HG03457 (cell line): ENCODE results near the gene H2BW2.
"Not testable (repeated sequence)": the region's sequence is repeated elsewhere in the genome, so short reads cannot be mapped to it uniquely, and the experiment has no call there.

Source experiments
- ATAC-seq: cut with Tn5 transposase; IDR thresholded peaks from one replicate; pipeline ENCODE4 v1.9.1; 2021; ENCODE audit warnings: moderate number of reproducible peaks; ENCODE audit not compliant: unreplicated experiment

H2BW2 gene

GRCh38 chrX:104039689-104040505 is at the start of gene H2BW2:
Gene H2BW2 (plus strand): TSS chrX:104039956. CDS start chrX:104039995, 39 bp downstream.
- no peak for ATAC-seq

- ATAC-seq, result peak; percentile 79
These were observed 40.5 kb upstream of the H2BW2 start for GRCh38 chrX:103999234-103999633.

- no peak for ATAC-seq
These were observed 30.9 kb upstream of the H2BW2 start for GRCh38 chrX:104008831-104009230.

GRCh38 chrX:104013158-104013557 is 26.6 kb upstream of the H2BW2 start:
- no peak for ATAC-seq

GRCh38 chrX:104013606-104014005 is 26.1 kb upstream of the H2BW2 start, which contains the start of gene H2BW1:
Gene H2BW1 (minus strand): TSS chrX:104013708. CDS start chrX:104013576, 132 bp downstream.
- ATAC-seq, result no peak

- not testable (repeated sequence) for ATAC-seq
These were observed 24.2 kb upstream of the H2BW2 start for GRCh38 chrX:104015576-104015975.

GRCh38 chrX:104018126-104018525 is 21.6 kb upstream of the H2BW2 start:
- no peak for ATAC-seq

GRCh38 chrX:104041003-104041402 is 1.2 kb downstream of the H2BW2 start:
- ATAC-seq, result no peak

GRCh38 chrX:104045642-104046041 is 5.9 kb downstream of the H2BW2 start:
- no peak for ATAC-seq

- no peak for ATAC-seq
These were observed 7.4 kb downstream of the H2BW2 start for GRCh38 chrX:104047171-104047570.

GRCh38 chrX:104054956-104055355 is 15.2 kb downstream of the H2BW2 start:
- not testable (repeated sequence) for ATAC-seq

- not testable (repeated sequence) for ATAC-seq
These were observed 22.9 kb downstream of the H2BW2 start for GRCh38 chrX:104062636-104063035.

GRCh38 chrX:104075778-104076445 is 36.2 kb downstream of the H2BW2 start, which contains the start of gene TMSB15C:
Gene TMSB15C (minus strand): TSS chrX:104076236.
- peak; percentile 96 for ATAC-seq

- not testable (repeated sequence) for ATAC-seq
These were observed 38.1 kb downstream of the H2BW2 start for GRCh38 chrX:104077854-104078253.

- no peak for ATAC-seq
These were observed 44.3 kb downstream of the H2BW2 start for GRCh38 chrX:104084063-104084462.

- no peak for ATAC-seq
These were observed 45.0 kb downstream of the H2BW2 start for GRCh38 chrX:104084534-104085277.

- ATAC-seq, result no peak
These were observed 45.7 kb downstream of the H2BW2 start for GRCh38 chrX:104085477-104085876.

- no peak for ATAC-seq
These were observed 46.2 kb downstream of the H2BW2 start for GRCh38 chrX:104085919-104086318.
